ENCODE results near the gene DNTTIP2. TPM values are rescaled to one million over a fixed set of nuclear protein-coding genes. Genes with fewer than 3 reads are reported as not detected.

DNTTIP2 gene
- total and polyA plus RNA-seq, 9 of the 15 experiments (the other 6 are each of a cell fraction or from before 2014, with no cell fraction given): 50.4 to 138 (median 97.0) TPM

DNA sequence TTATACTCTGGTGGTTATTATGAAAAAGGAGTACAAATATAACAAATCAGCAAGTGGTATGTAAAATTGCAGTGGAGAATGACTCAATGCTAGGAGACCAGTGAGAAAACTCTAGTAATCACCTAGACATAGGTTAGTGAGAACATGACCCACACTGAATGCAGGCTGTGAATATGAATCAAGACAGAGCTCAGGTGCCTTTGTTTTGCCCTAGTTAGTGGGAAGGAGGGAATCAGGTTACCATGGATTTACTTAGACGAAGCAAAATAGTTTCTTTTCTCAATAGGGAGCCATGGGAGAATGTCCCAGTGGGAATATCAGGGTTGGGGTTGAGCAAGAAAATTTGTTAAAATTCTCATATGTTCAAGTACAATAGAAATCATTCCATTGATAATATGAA, 40.8 kb upstream of the DNTTIP2 start (continued):
- TF ChIP-seq TAF1 (IDR thresholded peaks at IDR 0.05; ENCODE audit: control insufficient read depth, extremely low read depth, insufficient read depth, low read length, severe bottlenecking) (no peak), KLF13 (tag; IDR thresholded peaks at IDR 0.05; ENCODE audit: borderline replicate concordance, low read depth) (no peak)

GRCh38 chr1:93917302-93917701, 38.3 kb upstream of the DNTTIP2 start:
- Histone ChIP-seq H2AFZ (ENCODE audit: low read depth, low read length) (no peak overlapping the region), H3K4me2 (ENCODE audit: insufficient read depth, low read length) (no peak overlapping the region), H3K27ac (ENCODE audit: extremely low read depth, low read depth, low read length) (no peak overlapping the region), H3K79me2 (ENCODE audit: control insufficient read depth, insufficient read depth, low read length) (no peaks in the 10 kb centered on the region), H3K9me1 (ENCODE audit: control insufficient read depth, insufficient read depth, low read length) (no peaks in the 10 kb centered on the region), H3K4me3 (no peak overlapping the region), H3K9me3 (replicated peaks; ENCODE audit: control insufficient read depth, insufficient read depth, low read depth, low read length) (no peaks in the 10 kb centered on the region), H3K27me3 (ENCODE audit: control insufficient read depth in 2 of 2, insufficient read depth in 2 of 2, low read length in 2 of 2) (peaks cover 17 to 21% of the 10 kb centered on the region in 2 experiments), H4K20me1 (replicated peaks; ENCODE audit: control insufficient read depth, insufficient read depth, low read length) (no peaks in the 10 kb centered on the region), H3K9ac (ENCODE audit: insufficient read depth in 1 of 2, low read depth in 2 of 2, low read length in 2 of 2) (no peak overlapping the region), H3K36me3 (ENCODE audit: control insufficient read depth, insufficient read depth, low read length) (no peaks in the 10 kb centered on the region), H3K4me1 (replicated peaks in 1 of 2; ENCODE audit: control insufficient read depth in 2 of 2, insufficient read depth in 2 of 2, low read length in 2 of 2) (no peaks in the 10 kb centered on the region)
- BruUV-seq (replicated peaks): no TSS peak
- in situ Hi-C loops (cut with MboI): no loop called here
- TF ChIP-seq RB1 (IDR thresholded peaks at IDR 0.05; ENCODE audit: low read depth) (no peak), ZBTB8A (IDR thresholded peaks at IDR 0.05; ENCODE audit: partially characterized antibody) (no peak), HCFC1 (IDR thresholded peaks at IDR 0.05; ENCODE audit: low read depth, low read length) (no peak), CBFA2T2 (conservative IDR thresholded peaks at IDR 0.05) (no peak), ELF4 (CRISPR knock-in tag; IDR thresholded peaks at IDR 0.05) (no peak), BRCA1 (IDR thresholded peaks at IDR 0.05) (no peak), BRCA1 (CRISPR knock-in tag; IDR thresholded peaks at IDR 0.05) (no peak), CREBBP (IDR thresholded peaks at IDR 0.05; ENCODE audit: low read depth, low read length) (no peak), IFI16 (CRISPR knock-in tag; IDR thresholded peaks at IDR 0.05) (no peak), PATZ1 (CRISPR knock-in tag; IDR thresholded peaks at IDR 0.05; ENCODE audit: borderline replicate concordance) (no peak), ZNF436 (CRISPR knock-in tag; IDR thresholded peaks at IDR 0.05) (no peak), TEAD2 (tag; IDR thresholded peaks at IDR 0.05) (no peak), EZH2 (IDR thresholded peaks at IDR 0.05; ENCODE audit: borderline replicate concordance, low read depth, low read length) (no peak), TCFL5 (CRISPR knock-in tag; conservative IDR thresholded peaks at IDR 0.05) (no peak)
- TF ChIP-seq, protein P1, sequence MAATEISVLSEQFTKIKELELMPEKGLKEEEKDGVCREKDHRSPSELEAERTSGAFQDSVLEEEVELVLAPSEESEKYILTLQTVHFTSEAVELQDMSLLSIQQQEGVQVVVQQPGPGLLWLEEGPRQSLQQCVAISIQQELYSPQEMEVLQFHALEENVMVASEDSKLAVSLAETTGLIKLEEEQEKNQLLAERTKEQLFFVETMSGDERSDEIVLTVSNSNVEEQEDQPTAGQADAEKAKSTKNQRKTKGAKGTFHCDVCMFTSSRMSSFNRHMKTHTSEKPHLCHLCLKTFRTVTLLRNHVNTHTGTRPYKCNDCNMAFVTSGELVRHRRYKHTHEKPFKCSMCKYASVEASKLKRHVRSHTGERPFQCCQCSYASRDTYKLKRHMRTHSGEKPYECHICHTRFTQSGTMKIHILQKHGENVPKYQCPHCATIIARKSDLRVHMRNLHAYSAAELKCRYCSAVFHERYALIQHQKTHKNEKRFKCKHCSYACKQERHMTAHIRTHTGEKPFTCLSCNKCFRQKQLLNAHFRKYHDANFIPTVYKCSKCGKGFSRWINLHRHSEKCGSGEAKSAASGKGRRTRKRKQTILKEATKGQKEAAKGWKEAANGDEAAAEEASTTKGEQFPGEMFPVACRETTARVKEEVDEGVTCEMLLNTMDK (IDR thresholded peaks at IDR 0.05; ENCODE audit: borderline replicate concordance, insufficient read depth, low read depth, low read length, poor library complexity, severe bottlenecking): no peak
- ChIA-PET POLR2A (no interaction called here), CTCF (ENCODE audit: low intra/inter-chr PET ratio) (no interaction called here)
- ATAC-seq (no peak), FAIRE-seq (no peak), DNase-seq (ENCODE audit: extremely low read depth in 1 of 4, low spot score in 3 of 4) (no peak)
- intact Hi-C loops (cut with micrococcal nuclease): no loop called here
- 2% methylated on average over 9 of the region's 10 CpGs for WGBS (ENCODE audit: insufficient coverage, low coverage, missing lambda C conversion rate)

All from K562 (cell line).